Chondrocyte (in vitro differentiated cells): Measurements from ENCODE around the gene HELZ2. TPM values are rescaled to one million over a fixed set of nuclear protein-coding genes. Genes with fewer than 3 reads are reported as not detected.
"Not testable (repeated sequence)": the region's sequence is repeated elsewhere in the genome, so short reads cannot be mapped to it uniquely, and the experiment has no call there.

Source experiments
- DNase-seq: peaks from one replicate; pipeline ENCODE4 v3.0.0; 2021; ENCODE audit warnings: mixed read lengths, low spot score
- H3K27ac Mint-ChIP-seq: one replicate; pipeline ENCODE4 v1.8.0; 2021; ENCODE audit warnings: mild to moderate bottlenecking, moderate library complexity, mixed read lengths; ENCODE audit not compliant: unreplicated experiment
- H3K27me3 Mint-ChIP-seq: 2 replicates; pipeline ENCODE4 v1.8.0; 2021; ENCODE audit warnings: low read depth, mixed read lengths
- H3K36me3 Mint-ChIP-seq: 2 replicates; pipeline ENCODE4 v1.8.0; 2021; ENCODE audit warnings: low read depth, mixed read lengths
- H3K4me1 Mint-ChIP-seq: 2 replicates; pipeline ENCODE4 v1.8.0; 2021; ENCODE audit warnings: low read depth, mild to moderate bottlenecking, mixed read lengths
- H3K4me3 Mint-ChIP-seq: one replicate; pipeline ENCODE4 v1.8.0; 2021; ENCODE audit warnings: mild to moderate bottlenecking, moderate library complexity, mixed read lengths; ENCODE audit not compliant: unreplicated experiment
- H3K9me3 Mint-ChIP-seq: 2 replicates; pipeline ENCODE4 v1.8.0; 2021; ENCODE audit warnings: low read depth, mixed read lengths
- total RNA-seq: library from RNA; stranded (reverse); gene quantifications from 3 replicates; pipeline ENCODE4 v1.2.1, GENCODE V29; 2021
- TF ChIP-seq, protein P1 (sequence below): fragments of 200-600 bp; sonication (generic); IDR thresholded peaks from 2 replicates; pipeline ENCODE4 v1.5.0; 2021; ENCODE audit warnings: antibody characterized with exemption, mild to moderate bottlenecking, moderate library complexity

The HELZ2 gene
- total RNA-seq, 1 donor from 2014 or later = 14.9 TPM

DNA sequence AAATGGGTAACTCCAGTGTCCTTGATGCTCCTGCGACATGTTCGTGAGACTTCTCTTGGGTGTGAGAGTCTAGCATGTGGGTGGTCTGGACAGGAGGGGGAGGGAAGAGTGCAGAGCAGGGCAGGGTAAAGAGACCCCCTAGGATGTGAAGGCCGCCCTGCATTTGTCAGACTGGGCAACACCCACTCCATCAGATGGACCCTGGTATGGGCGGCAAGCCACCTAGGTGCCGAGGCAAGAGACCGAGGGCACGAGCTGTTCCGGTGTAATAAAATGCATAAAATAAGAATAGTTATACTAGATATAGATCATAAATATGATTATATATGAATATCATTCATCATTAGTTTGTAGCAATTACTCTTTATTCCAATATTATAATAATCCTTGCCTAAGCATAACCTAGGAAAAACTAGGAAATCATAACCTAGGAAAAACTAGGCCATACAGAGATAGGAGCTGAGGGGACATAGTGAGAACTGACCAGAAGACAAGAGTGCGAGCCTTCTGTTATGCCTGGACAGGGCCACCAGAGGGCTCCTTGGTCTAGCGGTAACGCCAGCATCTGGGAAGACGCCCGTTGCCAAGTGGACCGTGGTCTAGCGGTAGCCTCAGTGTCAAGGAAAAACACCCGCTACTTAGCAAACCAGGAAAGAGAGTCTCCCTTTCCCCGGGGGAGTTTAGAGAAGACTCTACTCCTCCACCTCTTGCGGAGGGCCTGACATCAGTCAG, 40.0 kb upstream of the HELZ2 start:
- peaks cover 14% of the 10 kb centered on the region for H3K36me3 Mint-ChIP-seq
- TF ChIP-seq, protein P1, sequence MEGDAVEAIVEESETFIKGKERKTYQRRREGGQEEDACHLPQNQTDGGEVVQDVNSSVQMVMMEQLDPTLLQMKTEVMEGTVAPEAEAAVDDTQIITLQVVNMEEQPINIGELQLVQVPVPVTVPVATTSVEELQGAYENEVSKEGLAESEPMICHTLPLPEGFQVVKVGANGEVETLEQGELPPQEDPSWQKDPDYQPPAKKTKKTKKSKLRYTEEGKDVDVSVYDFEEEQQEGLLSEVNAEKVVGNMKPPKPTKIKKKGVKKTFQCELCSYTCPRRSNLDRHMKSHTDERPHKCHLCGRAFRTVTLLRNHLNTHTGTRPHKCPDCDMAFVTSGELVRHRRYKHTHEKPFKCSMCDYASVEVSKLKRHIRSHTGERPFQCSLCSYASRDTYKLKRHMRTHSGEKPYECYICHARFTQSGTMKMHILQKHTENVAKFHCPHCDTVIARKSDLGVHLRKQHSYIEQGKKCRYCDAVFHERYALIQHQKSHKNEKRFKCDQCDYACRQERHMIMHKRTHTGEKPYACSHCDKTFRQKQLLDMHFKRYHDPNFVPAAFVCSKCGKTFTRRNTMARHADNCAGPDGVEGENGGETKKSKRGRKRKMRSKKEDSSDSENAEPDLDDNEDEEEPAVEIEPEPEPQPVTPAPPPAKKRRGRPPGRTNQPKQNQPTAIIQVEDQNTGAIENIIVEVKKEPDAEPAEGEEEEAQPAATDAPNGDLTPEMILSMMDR = peak; percentile 62
- not testable (repeated sequence) for H3K9me3 Mint-ChIP-seq, H3K4me3 Mint-ChIP-seq, H3K27me3 Mint-ChIP-seq, H3K4me1 Mint-ChIP-seq, H3K27ac Mint-ChIP-seq
- DNase-seq = peak; percentile 40

DNA sequence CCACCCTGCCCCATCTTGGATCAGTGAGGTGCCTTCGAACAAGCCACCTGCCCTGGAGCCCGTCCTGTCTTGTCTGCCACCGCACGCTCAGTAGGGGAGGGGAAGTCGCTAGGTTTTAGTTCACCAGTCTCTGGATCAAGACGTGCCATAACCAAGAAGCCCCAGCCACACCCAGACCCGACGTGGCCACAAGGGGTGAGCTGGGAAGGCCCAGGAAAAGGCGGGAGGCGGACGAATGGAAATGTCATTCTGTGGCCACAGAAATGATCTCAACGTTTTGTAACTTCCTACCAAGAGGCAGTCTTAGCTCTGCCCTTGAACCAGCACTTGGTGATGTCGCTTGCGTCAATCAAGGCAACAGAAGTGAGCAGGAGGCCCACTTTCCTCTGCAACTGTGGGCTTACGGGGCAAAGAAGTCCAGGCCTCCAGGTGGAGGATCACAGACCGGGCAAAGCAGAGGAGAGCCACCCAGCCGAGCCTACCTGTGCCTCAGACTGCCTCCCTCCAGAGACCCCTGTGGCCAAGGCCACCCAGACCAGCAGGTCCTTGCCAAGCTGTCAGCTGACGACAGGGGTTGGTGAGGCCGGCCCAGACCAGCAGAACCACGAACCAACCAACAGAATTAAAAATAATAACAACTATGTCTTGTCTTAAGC, 38.4 kb upstream of the HELZ2 start:
- peak; percentile 68 for DNase-seq
- H3K27me3 Mint-ChIP-seq = no peaks in the 10 kb centered on the region
- peaks cover 4% of the 10 kb centered on the region for H3K4me1 Mint-ChIP-seq
- TF ChIP-seq, protein P1 = no peak
- H3K36me3 Mint-ChIP-seq = peaks cover 10% of the 10 kb centered on the region
- H3K27ac Mint-ChIP-seq = no peak overlapping the region
- no peak overlapping the region for H3K4me3 Mint-ChIP-seq
- no peaks in the 10 kb centered on the region for H3K9me3 Mint-ChIP-seq

DNA sequence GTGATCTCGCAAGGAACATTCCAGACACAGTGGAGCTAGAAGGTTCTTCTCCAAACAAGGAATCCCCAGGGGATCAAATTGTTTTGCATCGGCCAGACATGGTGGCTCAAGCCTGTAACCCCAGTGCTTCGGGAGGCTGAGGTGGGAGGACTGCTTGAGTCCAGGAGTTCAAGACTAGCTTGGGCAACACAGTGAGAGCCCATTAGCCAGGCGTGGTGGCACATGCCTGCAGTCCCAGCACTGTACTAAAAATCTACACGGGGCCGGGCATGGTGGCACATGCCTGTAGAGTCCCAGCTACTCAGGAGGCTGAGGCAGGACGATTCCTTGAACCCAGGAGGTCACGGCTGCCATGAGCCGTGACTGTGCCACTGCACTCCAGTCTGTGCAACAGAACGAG, 37.6 kb upstream of the HELZ2 start:
- peaks cover 4% of the 10 kb centered on the region for H3K4me1 Mint-ChIP-seq
- H3K4me3 Mint-ChIP-seq = no peak overlapping the region
- H3K36me3 Mint-ChIP-seq = peaks cover 10% of the 10 kb centered on the region
- H3K27ac Mint-ChIP-seq = no peak overlapping the region
- TF ChIP-seq, protein P1 = no peak
- H3K27me3 Mint-ChIP-seq = no peaks in the 10 kb centered on the region
- no peaks in the 10 kb centered on the region for H3K9me3 Mint-ChIP-seq
- peak; percentile 56 for DNase-seq

DNA sequence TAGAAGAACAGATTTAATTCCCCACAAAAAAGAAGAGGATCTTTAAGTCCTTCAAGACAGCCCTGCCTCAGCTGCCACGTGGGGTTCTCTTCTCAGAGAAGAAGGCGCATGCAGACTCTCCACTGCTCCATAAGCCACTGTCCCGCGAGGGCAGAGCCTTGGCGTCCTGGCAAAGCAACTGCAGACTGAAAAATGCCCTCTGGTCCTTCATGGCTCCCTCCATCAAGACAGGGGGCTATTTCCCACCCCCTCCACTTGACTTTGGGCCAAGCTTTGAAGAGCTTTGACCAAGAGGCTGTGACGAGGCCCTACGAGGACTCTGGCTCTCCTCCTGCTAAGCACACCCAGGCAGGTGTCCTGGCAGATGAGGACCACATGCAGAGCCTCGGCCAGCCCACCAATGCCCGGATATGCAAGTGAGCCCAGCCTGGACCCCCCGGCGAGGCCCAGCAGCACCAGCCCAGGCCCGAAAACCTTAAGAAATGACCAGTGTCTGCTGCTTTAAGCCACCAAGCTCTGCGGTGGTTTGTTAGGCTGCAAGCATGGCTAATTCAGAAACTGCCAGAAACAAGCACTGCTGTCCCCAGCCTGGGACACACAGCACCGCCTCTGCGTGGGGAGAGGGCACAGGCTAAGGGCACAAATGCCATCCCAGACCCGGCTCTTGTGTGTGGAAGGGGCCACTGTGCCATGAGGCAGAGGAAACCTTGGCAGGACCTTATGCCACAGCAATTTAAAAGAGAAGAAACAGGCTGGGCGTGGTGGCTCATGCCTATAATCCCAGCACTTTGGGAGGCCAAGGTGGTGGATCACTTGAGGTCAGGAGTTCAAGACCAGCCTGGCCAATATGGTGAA, 36.8 kb upstream of the HELZ2 start:
- Mint-ChIP-seq H3K4me3 (no peak overlapping the region), H3K27ac (no peak overlapping the region), H3K4me1 (peaks cover 4% of the 10 kb centered on the region), H3K36me3 (peaks cover 9% of the 10 kb centered on the region), H3K27me3 (no peaks in the 10 kb centered on the region), H3K9me3 (no peaks in the 10 kb centered on the region)
- DNase-seq = peak; percentile 69
- TF ChIP-seq, protein P1 = no peak

DNA sequence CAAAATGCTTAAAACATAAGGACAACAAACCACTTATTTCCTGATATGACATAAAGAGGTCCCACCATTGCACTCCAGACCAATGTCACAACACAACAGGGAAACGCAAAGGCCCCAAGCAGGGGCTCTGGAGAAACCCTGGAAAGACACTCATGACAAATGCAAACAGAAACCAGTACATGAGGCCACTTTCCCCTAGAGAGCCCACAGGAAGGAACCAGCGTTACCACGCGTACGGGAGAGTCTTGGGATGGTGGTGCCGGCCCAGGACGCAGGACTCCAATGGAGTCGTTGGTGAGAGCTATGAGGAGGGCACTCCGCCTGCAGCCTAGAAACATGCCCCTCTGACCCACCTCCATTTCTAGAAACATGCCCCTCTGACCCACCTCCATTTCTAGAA, 32.6 kb upstream of the HELZ2 start:
- DNase-seq = no peak
- TF ChIP-seq, protein P1 = no peak
- Mint-ChIP-seq H3K4me1 (peaks cover 4% of the 10 kb centered on the region), H3K9me3 (no peaks in the 10 kb centered on the region), H3K27ac (no peak overlapping the region), H3K4me3 (no peak overlapping the region), H3K36me3 (peaks cover 3% of the 10 kb centered on the region), H3K27me3 (no peaks in the 10 kb centered on the region)
